ENCODE results near the gene GDPD5. TPM values are rescaled to one million over a fixed set of nuclear protein-coding genes. Genes with fewer than 3 reads are reported as not detected.

The GDPD5 gene
- total RNA-seq, 1 donor from 2014 or later, result 2.1 TPM

DNA sequence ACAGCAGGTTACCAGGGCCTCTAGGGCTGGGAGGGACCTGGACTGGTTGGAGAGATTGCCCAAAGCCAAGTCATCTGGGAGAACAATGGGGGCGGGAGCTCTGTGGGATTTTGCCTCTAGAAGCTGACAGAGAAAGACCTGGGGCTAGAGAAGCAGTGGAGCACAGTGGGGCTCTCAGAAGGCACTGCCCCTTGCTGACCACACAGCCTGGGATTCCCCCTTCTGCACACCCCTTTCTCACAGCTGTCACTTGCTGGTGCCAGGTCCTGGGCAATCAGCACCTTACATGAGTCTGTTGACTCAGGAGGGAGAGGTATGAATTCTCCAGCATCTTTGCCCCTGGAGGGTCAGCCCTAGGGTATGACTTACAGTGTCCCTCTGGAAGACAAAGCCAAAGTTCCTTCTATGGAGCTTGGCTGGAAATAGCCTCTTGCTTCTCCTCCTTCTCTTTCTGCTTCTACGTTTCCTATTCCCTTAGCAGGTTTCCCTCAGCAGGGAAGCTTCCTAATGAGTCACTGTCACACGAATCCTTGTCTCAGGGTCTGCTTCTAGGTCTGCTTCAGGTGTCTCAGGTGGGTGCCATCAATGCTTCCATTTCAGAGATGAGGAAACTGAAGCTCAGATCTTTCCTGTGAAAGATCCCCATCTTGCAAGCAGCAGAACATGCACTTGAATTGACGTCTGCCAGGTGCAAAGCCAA is 27.0 kb downstream of the GDPD5 start:
- TF ChIP-seq, protein P1, sequence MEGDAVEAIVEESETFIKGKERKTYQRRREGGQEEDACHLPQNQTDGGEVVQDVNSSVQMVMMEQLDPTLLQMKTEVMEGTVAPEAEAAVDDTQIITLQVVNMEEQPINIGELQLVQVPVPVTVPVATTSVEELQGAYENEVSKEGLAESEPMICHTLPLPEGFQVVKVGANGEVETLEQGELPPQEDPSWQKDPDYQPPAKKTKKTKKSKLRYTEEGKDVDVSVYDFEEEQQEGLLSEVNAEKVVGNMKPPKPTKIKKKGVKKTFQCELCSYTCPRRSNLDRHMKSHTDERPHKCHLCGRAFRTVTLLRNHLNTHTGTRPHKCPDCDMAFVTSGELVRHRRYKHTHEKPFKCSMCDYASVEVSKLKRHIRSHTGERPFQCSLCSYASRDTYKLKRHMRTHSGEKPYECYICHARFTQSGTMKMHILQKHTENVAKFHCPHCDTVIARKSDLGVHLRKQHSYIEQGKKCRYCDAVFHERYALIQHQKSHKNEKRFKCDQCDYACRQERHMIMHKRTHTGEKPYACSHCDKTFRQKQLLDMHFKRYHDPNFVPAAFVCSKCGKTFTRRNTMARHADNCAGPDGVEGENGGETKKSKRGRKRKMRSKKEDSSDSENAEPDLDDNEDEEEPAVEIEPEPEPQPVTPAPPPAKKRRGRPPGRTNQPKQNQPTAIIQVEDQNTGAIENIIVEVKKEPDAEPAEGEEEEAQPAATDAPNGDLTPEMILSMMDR (IDR thresholded peaks at IDR 0.05; ENCODE audit: insufficient read depth, low read length, severe bottlenecking), result no peak
- peak; percentile 15 for DNase-seq (ENCODE audit: low read depth)
- no peak overlapping the region for H3K4me3 ChIP-seq (ENCODE audit: low read depth, low read length)
- FAIRE-seq, result no peak
- no peaks in the 10 kb centered on the region for H3K36me3 ChIP-seq (ENCODE audit: control insufficient read depth, insufficient read depth, low read length)
- H3K27me3 ChIP-seq (ENCODE audit: control insufficient read depth, insufficient read depth, low read length), result no peaks in the 10 kb centered on the region

DNA sequence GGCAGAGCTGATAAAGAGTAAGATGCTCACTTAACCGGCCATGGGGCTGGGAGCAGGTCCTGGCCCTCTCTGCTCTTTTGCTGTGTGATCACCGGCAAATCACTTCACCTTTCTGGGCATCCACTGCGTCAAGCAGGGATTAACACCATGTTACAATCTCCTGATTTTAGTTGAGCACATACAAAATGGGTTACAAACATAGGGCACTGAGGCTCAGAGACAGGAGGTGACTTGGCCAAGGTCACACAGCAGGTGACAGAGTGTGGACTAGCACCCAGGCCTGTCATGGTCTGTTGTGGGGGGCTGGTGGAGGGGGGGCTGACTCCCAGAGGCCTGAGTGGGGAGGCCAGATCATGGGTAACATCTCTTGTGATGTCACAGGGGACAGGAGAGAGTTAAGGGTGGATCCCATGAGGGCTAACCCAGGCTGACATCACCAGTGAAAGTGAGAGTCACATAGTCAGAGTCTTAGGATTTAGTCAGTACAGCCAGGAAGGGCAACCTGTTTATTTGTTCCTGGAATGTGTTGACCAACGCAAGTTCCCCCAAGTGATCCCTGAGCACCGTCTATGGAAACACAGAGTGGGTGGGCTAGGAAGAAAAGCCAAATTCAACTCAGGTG is 27.8 kb downstream of the GDPD5 start:
- Histone ChIP-seq H3K4me3 (ENCODE audit: low read depth, low read length) (no peak overlapping the region), H3K27me3 (ENCODE audit: control insufficient read depth, insufficient read depth, low read length) (no peaks in the 10 kb centered on the region), H3K36me3 (ENCODE audit: control insufficient read depth, insufficient read depth, low read length) (no peaks in the 10 kb centered on the region)
- FAIRE-seq (no peak), DNase-seq (ENCODE audit: low read depth) (no peak)
- TF ChIP-seq, protein P1 (IDR thresholded peaks at IDR 0.05; ENCODE audit: insufficient read depth, low read length, severe bottlenecking), result no peak

DNA sequence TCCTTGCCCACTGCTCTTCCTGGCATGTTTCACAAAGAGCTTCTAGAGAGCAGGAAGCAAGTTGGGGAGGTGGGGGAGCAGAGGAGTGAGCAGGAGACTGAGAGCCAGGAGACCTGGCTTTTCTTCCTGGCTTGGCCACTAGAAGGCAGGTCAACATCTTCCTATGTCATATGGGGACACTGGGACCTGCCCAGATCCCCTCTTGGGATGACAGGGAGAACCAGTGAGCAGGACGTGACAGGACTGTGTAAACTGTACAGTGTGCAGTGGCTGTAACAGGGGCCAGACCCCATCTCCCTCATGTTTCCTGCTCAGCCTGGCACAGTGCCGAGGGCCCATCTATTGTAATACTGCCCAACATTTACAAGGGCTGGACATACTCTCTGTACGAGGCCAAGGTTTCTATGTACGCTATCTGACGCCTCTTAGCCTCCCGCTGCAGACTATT is 29.4 kb downstream of the GDPD5 start:
- H3K36me3 ChIP-seq (ENCODE audit: control insufficient read depth, insufficient read depth, low read length), result no peaks in the 10 kb centered on the region
- TF ChIP-seq, protein P1 (IDR thresholded peaks at IDR 0.05; ENCODE audit: insufficient read depth, low read length, severe bottlenecking), result no peak
- no peak for FAIRE-seq
- no peak overlapping the region for H3K4me3 ChIP-seq (ENCODE audit: low read depth, low read length)
- no peaks in the 10 kb centered on the region for H3K27me3 ChIP-seq (ENCODE audit: control insufficient read depth, insufficient read depth, low read length)
- no peak for DNase-seq (ENCODE audit: low read depth)

DNA sequence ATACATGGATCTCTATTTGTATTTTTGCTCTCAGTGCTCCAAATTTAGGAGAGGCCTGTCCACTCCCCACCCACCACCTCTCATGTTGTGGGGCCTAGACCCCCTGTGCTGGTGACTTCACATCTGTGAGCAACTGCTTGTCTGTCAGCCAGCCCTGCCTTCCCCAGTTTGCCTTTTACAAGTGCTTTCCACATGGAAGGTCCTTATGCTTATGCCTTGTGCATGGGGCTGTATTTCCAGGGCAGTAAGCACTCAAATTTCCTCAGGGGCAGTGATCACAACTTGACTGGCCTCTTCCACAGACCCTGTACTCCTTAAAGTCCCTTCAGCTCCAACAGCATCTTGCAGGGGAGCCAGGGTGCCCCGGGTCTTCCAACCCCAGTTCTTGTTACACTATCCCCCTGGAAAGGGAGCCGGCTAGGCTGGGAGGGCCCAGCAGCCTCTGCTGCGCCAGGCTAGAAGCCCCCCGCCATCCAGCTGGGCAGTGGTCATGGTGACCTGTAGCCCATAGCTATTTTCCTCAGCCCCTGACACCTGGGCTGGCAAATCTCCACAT is 29.9 kb downstream of the GDPD5 start:
- no peaks in the 10 kb centered on the region for H3K27me3 ChIP-seq (ENCODE audit: control insufficient read depth, insufficient read depth, low read length)
- FAIRE-seq, result no peak
- no peaks in the 10 kb centered on the region for H3K36me3 ChIP-seq (ENCODE audit: control insufficient read depth, insufficient read depth, low read length)
- no peak overlapping the region for H3K4me3 ChIP-seq (ENCODE audit: low read depth, low read length)
- DNase-seq (ENCODE audit: low read depth), result no peak
- TF ChIP-seq, protein P1 (IDR thresholded peaks at IDR 0.05; ENCODE audit: insufficient read depth, low read length, severe bottlenecking), result no peak

DNA sequence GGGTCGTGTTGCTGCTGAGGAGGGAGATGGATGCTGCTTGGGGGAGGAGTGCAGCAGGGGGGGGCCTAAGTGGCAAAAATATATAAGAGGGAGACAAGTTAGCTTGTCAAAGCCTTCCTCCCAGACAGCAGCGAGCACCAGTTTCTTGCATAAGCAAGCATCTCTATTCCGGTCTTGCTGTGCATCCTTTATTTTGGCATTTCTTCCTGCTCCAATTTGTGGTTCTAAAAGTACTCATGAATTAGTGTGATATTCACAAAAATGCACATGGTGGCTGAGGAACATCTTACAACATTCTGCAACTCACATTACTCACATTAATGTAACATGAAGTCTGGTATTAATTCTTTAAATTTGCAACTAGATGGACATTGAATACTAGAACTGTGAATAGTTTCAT is 32.1 kb downstream of the GDPD5 start:
- TF ChIP-seq, protein P1 (IDR thresholded peaks at IDR 0.05; ENCODE audit: insufficient read depth, low read length, severe bottlenecking), result no peak
- no peak for DNase-seq (ENCODE audit: low read depth)
- Histone ChIP-seq H3K27me3 (ENCODE audit: control insufficient read depth, insufficient read depth, low read length) (no peaks in the 10 kb centered on the region), H3K36me3 (ENCODE audit: control insufficient read depth, insufficient read depth, low read length) (no peaks in the 10 kb centered on the region), H3K4me3 (ENCODE audit: low read depth, low read length) (no peak overlapping the region)
- no peak for FAIRE-seq
